Measurements from ENCODE around the gene TTLL3. TPM values are rescaled to one million over a fixed set of nuclear protein-coding genes. Genes with fewer than 3 reads are reported as not detected.

TTLL3 gene
- total and polyA plus RNA-seq, 2 of the 4 experiments (the other 2 are of a cell fraction): 6.8 to 43.4 TPM

GRCh38 chr3:9760779-9761505 is 49.1 kb upstream of the TTLL3 start:
- H3K36me3 ChIP-seq (ENCODE audit: control insufficient read depth, insufficient read depth, low read length): peaks cover 41% of the 10 kb centered on the region
- no peak overlapping the region for H2BK15ac ChIP-seq (ENCODE audit: low read depth, low read length)
- no peak overlapping the region for H4K8ac ChIP-seq (ENCODE audit: low read depth in 2 of 2, low read length in 2 of 2)
- no TSS peak for BruUV-seq (replicated peaks)
- TF ChIP-seq RFX5 (IDR thresholded peaks at IDR 0.05; ENCODE audit: low read depth, low read length): no peak
- TF ChIP-seq NFE2L2 (IDR thresholded peaks at IDR 0.05; ENCODE audit: low read depth, low read length): no peak
- no peak for TF ChIP-seq USF2 (IDR thresholded peaks at IDR 0.05; ENCODE audit: low read depth, low read length)
- no peak for TF ChIP-seq MAZ (IDR thresholded peaks at IDR 0.05; ENCODE audit: borderline replicate concordance, low read depth, low read length)
- no peak for TF ChIP-seq BHLHE40 (IDR thresholded peaks at IDR 0.05; ENCODE audit: low read depth, low read length)
- no peak for TF ChIP-seq FOS (IDR thresholded peaks at IDR 0.05; ENCODE audit: low read depth, low read length)
- no peak for TF ChIP-seq MAFK (IDR thresholded peaks at IDR 0.05; ENCODE audit: low read depth, low read length)
- no peak for TF ChIP-seq CHD1 (IDR thresholded peaks at IDR 0.05; ENCODE audit: low read depth, low read length)
- TF ChIP-seq ELK1 (IDR thresholded peaks at IDR 0.05; ENCODE audit: borderline replicate concordance, low read depth, low read length): no peak
- TF ChIP-seq POLR2A (IDR thresholded peaks at IDR 0.05; ENCODE audit: low read depth, low read length): no peak
- no peak for TF ChIP-seq SMC3 (IDR thresholded peaks at IDR 0.05; ENCODE audit: low read depth, low read length)
- no peak overlapping the region for H4K5ac ChIP-seq (ENCODE audit: low read depth, low read length)
- H3K79me1 ChIP-seq (ENCODE audit: low read depth in 1 of 2, low read length in 2 of 2): peaks cover 0 to 15% of the 10 kb centered on the region in 2 experiments; a peak in 3 of 4 replicates
- H4K20me1 ChIP-seq (ENCODE audit: insufficient read depth, low read length): no peaks in the 10 kb centered on the region; the same call in 1 of the 2 replicates
- no peak overlapping the region for H3K14ac ChIP-seq (replicated peaks; ENCODE audit: low read depth, low read length)
- H3K4me1 ChIP-seq (ENCODE audit: control insufficient read depth, insufficient read depth, low read length): no peaks in the 10 kb centered on the region
- no peak overlapping the region for H2AK5ac ChIP-seq (ENCODE audit: low read depth, low read length)
- no peak overlapping the region for H3K27ac ChIP-seq (ENCODE audit: insufficient read depth, low read length)
- no peak overlapping the region for H3K4ac ChIP-seq (ENCODE audit: low read depth, low read length)
- H2BK5ac ChIP-seq (ENCODE audit: low read depth, low read length, poor library complexity, severe bottlenecking): no peak overlapping the region
- 0 out of 2 replicates have a peak overlapping the region, but pooled peaks have one; percentile 6 for H3K56ac ChIP-seq (ENCODE audit: extremely low read depth, insufficient read depth, low read length)
- H2AK9ac ChIP-seq (replicated peaks; ENCODE audit: low read depth, low read length, poor library complexity): no peak overlapping the region
- no peak overlapping the region for H3K4me3 ChIP-seq (ENCODE audit: insufficient read depth, low read depth, low read length)
- POLR2A ChIA-PET (ENCODE audit: unreplicated experiment): no interaction called here
- H3K9ac ChIP-seq (ENCODE audit: low read depth, low read length): no peak overlapping the region
- intact Hi-C loops (cut with micrococcal nuclease): no loop called here
- dilution Hi-C loops (cut with HindIII; ENCODE audit: low sequenced_read_pairs, unreplicated experiment): no loop called here
- H2BK120ac ChIP-seq (ENCODE audit: low read depth, low read length): no peak overlapping the region
- H3K9me3 ChIP-seq (ENCODE audit: control insufficient read depth, insufficient read depth, low read length): no peaks in the 10 kb centered on the region
- H2BK20ac ChIP-seq (ENCODE audit: low read depth, low read length): no peak overlapping the region
- CTCF ChIA-PET: no interaction called here
- 98% methylated on average over 5 of the region's 10 CpGs; no CpG with 5 or more reads in 1 of the 2 experiments for WGBS, 2 experiments (ENCODE audit: extremely low coverage in 2 of 2, insufficient read length in 1 of 2)
- H4K91ac ChIP-seq (ENCODE audit: insufficient read depth, low read depth, low read length): no peak overlapping the region
- no peak overlapping the region for H3K23ac ChIP-seq (ENCODE audit: low read depth, low read length)
- H3K27me3 ChIP-seq (ENCODE audit: control insufficient read depth, insufficient read depth, low read length): no peaks in the 10 kb centered on the region
- no peak overlapping the region for H2AFZ ChIP-seq (replicated peaks; ENCODE audit: low read length, poor library complexity)
- DNase-seq: no peak
- H3K9me1 ChIP-seq (ENCODE audit: insufficient read depth, low read length): peaks cover 11% of the 10 kb centered on the region
- no peak overlapping the region for H3K18ac ChIP-seq (ENCODE audit: low read depth, low read length)
- ATAC-seq (ENCODE audit: low read depth): no peak
- in situ Hi-C loops (cut with MboI; ENCODE audit: low sequenced_read_pairs): no loop called here
- no peak overlapping the region for H3K4me2 ChIP-seq (ENCODE audit: low read depth, low read length)
